IPS-18c (cell line): ENCODE results near the gene MPPED1.

ENCODE experiments used
- H3K4me3 ChIP-seq: 2 replicates; pipeline ENCODE4 v1.7.0; 2013; ENCODE audit warnings: low read depth, mild to moderate bottlenecking, low read length, moderate library complexity; ENCODE audit not compliant: insufficient read depth
- H3K9me3 ChIP-seq: one replicate; pipeline ENCODE4 v1.6.1; 2013; ENCODE audit warnings: mild to moderate bottlenecking, low read length, moderate library complexity; ENCODE audit not compliant: control insufficient read depth, insufficient read depth

Gene MPPED1

GRCh38 chr22:43531651-43532050, 119.8 kb downstream of the MPPED1 start:
- no peak overlapping the region for H3K4me3 ChIP-seq
- H3K9me3 ChIP-seq, result peaks cover 6% of the 10 kb centered on the region

- Histone ChIP-seq H3K4me3 (no peak overlapping the region), H3K9me3 (peaks cover 9% of the 10 kb centered on the region)
Observed at GRCh38 chr22:43532301-43533155, 120.7 kb downstream of the MPPED1 start.

GRCh38 chr22:43533156-43533530, 121.3 kb downstream of the MPPED1 start:
- Histone ChIP-seq H3K9me3 (peaks cover 9% of the 10 kb centered on the region), H3K4me3 (no peak overlapping the region)

- Histone ChIP-seq H3K4me3 (no peak overlapping the region), H3K9me3 (peaks cover 9% of the 10 kb centered on the region)
Observed at GRCh38 chr22:43533656-43534428, 122.0 kb downstream of the MPPED1 start.

- Histone ChIP-seq H3K4me3 (no peak overlapping the region), H3K9me3 (peaks cover 6% of the 10 kb centered on the region)
Observed at GRCh38 chr22:43534916-43535315, 123.1 kb downstream of the MPPED1 start.

- Histone ChIP-seq H3K9me3 (peaks cover 6% of the 10 kb centered on the region), H3K4me3 (no peak overlapping the region)
Observed at GRCh38 chr22:43535336-43535735, 123.5 kb downstream of the MPPED1 start.

GRCh38 chr22:43535741-43536140, 123.9 kb downstream of the MPPED1 start:
- H3K4me3 ChIP-seq, result no peak overlapping the region
- H3K9me3 ChIP-seq, result peaks cover 6% of the 10 kb centered on the region

- H3K9me3 ChIP-seq, result peaks cover 6% of the 10 kb centered on the region
- no peak overlapping the region for H3K4me3 ChIP-seq
Observed at GRCh38 chr22:43537019-43537585, 125.3 kb downstream of the MPPED1 start.

GRCh38 chr22:43539572-43540528, 128.0 kb downstream of the MPPED1 start:
- no peak overlapping the region for H3K4me3 ChIP-seq

GRCh38 chr22:43540529-43540923, 128.7 kb downstream of the MPPED1 start:
- Histone ChIP-seq H3K4me3 (no peak overlapping the region), H3K9me3 (peaks cover 6% of the 10 kb centered on the region)

More at GRCh38 chr22:43539572-43540528, 128.0 kb downstream of the MPPED1 start:
- H3K9me3 ChIP-seq, result peaks cover 9% of the 10 kb centered on the region

- H3K9me3 ChIP-seq, result peaks cover 6% of the 10 kb centered on the region
Observed at GRCh38 chr22:43541022-43541421, 129.2 kb downstream of the MPPED1 start.

GRCh38 chr22:43541462-43542407, 129.9 kb downstream of the MPPED1 start:
- no peak overlapping the region for H3K4me3 ChIP-seq
- peaks cover 6% of the 10 kb centered on the region for H3K9me3 ChIP-seq

More at GRCh38 chr22:43541022-43541421, 129.2 kb downstream of the MPPED1 start:
- no peak overlapping the region for H3K4me3 ChIP-seq

GRCh38 chr22:43542681-43543521, 131.1 kb downstream of the MPPED1 start:
- Histone ChIP-seq H3K9me3 (peaks cover 3% of the 10 kb centered on the region), H3K4me3 (no peak overlapping the region)

- no peak overlapping the region for H3K4me3 ChIP-seq
- peaks cover 3% of the 10 kb centered on the region for H3K9me3 ChIP-seq
Observed at GRCh38 chr22:43543522-43544288, 131.9 kb downstream of the MPPED1 start.
